Loucy (cell line): ENCODE data around the gene WHAMM.

ENCODE experiments used
- EZH2phosphoT487 ChIP-seq: fragments of 200-600 bp; IDR thresholded peaks from 2 replicates; pipeline ENCODE4 v1.6.1; 2018; ENCODE audit warnings: antibody characterized with exemption, mild to moderate bottlenecking, moderate library complexity, borderline replicate concordance
- TF ChIP-seq, protein P1 (sequence below): fragments of 200-600 bp; sonication (generic); conservative IDR thresholded peaks from 2 replicates; pipeline ENCODE4 v1.5.1; 2014; ENCODE audit warnings: mild to moderate bottlenecking, antibody characterized with exemption, low read length

DNA sequence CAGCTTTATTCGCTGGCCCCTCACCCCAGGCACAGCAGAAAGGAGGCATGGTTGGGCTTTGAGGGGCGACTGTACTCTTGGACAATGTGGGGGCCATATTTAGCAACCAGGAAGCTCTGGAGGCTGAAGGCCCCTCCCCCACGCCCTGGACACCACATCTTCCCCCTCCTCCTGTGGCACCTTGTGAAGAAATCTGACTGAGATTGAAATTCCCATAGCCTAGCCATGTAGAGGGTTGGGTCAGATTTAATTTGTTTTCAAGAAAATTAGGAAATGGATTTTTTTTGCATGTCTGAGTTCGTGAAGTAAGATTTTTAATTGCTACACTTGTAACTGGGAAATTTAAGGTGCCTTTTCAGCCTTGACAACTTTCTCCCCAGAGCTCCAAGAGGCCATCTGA lies 28.1 kb upstream of the WHAMM start:
- TF ChIP-seq, protein P1, sequence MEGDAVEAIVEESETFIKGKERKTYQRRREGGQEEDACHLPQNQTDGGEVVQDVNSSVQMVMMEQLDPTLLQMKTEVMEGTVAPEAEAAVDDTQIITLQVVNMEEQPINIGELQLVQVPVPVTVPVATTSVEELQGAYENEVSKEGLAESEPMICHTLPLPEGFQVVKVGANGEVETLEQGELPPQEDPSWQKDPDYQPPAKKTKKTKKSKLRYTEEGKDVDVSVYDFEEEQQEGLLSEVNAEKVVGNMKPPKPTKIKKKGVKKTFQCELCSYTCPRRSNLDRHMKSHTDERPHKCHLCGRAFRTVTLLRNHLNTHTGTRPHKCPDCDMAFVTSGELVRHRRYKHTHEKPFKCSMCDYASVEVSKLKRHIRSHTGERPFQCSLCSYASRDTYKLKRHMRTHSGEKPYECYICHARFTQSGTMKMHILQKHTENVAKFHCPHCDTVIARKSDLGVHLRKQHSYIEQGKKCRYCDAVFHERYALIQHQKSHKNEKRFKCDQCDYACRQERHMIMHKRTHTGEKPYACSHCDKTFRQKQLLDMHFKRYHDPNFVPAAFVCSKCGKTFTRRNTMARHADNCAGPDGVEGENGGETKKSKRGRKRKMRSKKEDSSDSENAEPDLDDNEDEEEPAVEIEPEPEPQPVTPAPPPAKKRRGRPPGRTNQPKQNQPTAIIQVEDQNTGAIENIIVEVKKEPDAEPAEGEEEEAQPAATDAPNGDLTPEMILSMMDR = no peak
- TF ChIP-seq EZH2phosphoT487 = no peak
